WTC11 (cell line): ENCODE results near the gene CFAP221. TPM values are rescaled to one million over a fixed set of nuclear protein-coding genes. Genes with fewer than 3 reads are reported as not detected.

Experiments used
- ATAC-seq: fragments of 200-7000 bp; cut with Tn5 transposase; 2 replicates; pipeline ENCODE4 v1.10.0; 2021; ENCODE audit warnings: mild to moderate bottlenecking, moderate library complexity
- CTCF ChIA-PET: fragments of 300-600 bp; sonication (Branson Sonifier 250); formaldehyde crosslinking; loops from one replicate; lab custom pipeline; 2021; ENCODE audit warnings: antibody characterized with exemption; lab: Charles Lee
- POLR2A ChIA-PET: fragments of 350-600 bp; sonication (Branson Sonifier 250); formaldehyde crosslinking; loops from one replicate; lab custom pipeline; 2021; ENCODE audit warnings: antibody characterized with exemption; lab: Charles Lee
- DNase-seq: peaks from one replicate; pipeline ENCODE4 v3.0.0; 2021; ENCODE audit warnings: low spot score
- H3K27ac Mint-ChIP-seq: 2 replicates; pipeline ENCODE4 v1.8.0; 2021; ENCODE audit warnings: mixed read lengths
- H3K27me3 Mint-ChIP-seq: 2 replicates; pipeline ENCODE4 v1.8.0; 2021; ENCODE audit warnings: low read depth, mild to moderate bottlenecking, moderate library complexity, mixed read lengths
- H3K36me3 Mint-ChIP-seq: 2 replicates; pipeline ENCODE4 v1.8.0; 2021; ENCODE audit warnings: mixed read lengths
- H3K4me1 Mint-ChIP-seq: 2 replicates; pipeline ENCODE4 v1.8.0; 2022; ENCODE audit warnings: mixed read lengths
- H3K4me3 Mint-ChIP-seq: 2 replicates; pipeline ENCODE4 v1.8.0; 2021; ENCODE audit warnings: mild to moderate bottlenecking, moderate library complexity, mixed read lengths
- H3K9me3 Mint-ChIP-seq: 2 replicates; pipeline ENCODE4 v1.8.0; 2021; ENCODE audit warnings: mixed read lengths
- ATF2 ChIP-seq: sonication (generic); formaldehyde crosslinking; IDR thresholded peaks from 2 replicates; pipeline ENCODE4 v1.8.1; 2022; ENCODE audit warnings: low read depth, missing genetic modification reagents, borderline replicate concordance
- ATF3 ChIP-seq: sonication (generic); formaldehyde crosslinking; conservative IDR thresholded peaks from 2 replicates; pipeline ENCODE4 v1.8.1; 2022; ENCODE audit warnings: mild to moderate bottlenecking, missing genetic modification reagents
- EMX1 ChIP-seq: fragments of 250-450 bp; sonication (Bioruptor Pico); IDR thresholded peaks from 2 replicates; pipeline ENCODE4 v1.8.0; 2021; ENCODE audit warnings: mild to moderate bottlenecking
- FOXJ3 ChIP-seq: sonication (generic); formaldehyde crosslinking; IDR thresholded peaks from 2 replicates; pipeline ENCODE4 v1.9.0; 2021; ENCODE audit warnings: missing genetic modification reagents, mild to moderate bottlenecking, borderline replicate concordance
- FOXK1 ChIP-seq: sonication (generic); formaldehyde crosslinking; IDR thresholded peaks from 2 replicates; pipeline ENCODE4 v1.8.0; 2022; ENCODE audit warnings: mild to moderate bottlenecking, moderate library complexity, missing genetic modification reagents
- FOXP4 ChIP-seq: sonication (generic); formaldehyde crosslinking; IDR thresholded peaks from 2 replicates; pipeline ENCODE4 v1.8.0; 2022; ENCODE audit warnings: mild to moderate bottlenecking, missing genetic modification reagents
- GRHL2 ChIP-seq: fragments of 250-450 bp; sonication (Bioruptor Pico); IDR thresholded peaks from 2 replicates; pipeline ENCODE4 v1.8.0; 2022; ENCODE audit warnings: mild to moderate bottlenecking, moderate library complexity; ENCODE audit not compliant: insufficient replicate concordance, severe bottlenecking
- GTF2I ChIP-seq: fragments of 250-450 bp; sonication (Bioruptor Pico); conservative IDR thresholded peaks from 2 replicates; pipeline ENCODE4 v1.4.0; 2021; ENCODE audit warnings: mild to moderate bottlenecking
- IRF2 ChIP-seq: sonication (generic); formaldehyde crosslinking; IDR thresholded peaks from 2 replicates; pipeline ENCODE4 v1.8.0; 2022; ENCODE audit warnings: low read depth, missing genetic modification reagents, borderline replicate concordance
- MAX ChIP-seq: sonication (generic); formaldehyde crosslinking; IDR thresholded peaks from 2 replicates; pipeline ENCODE4 v1.8.0; 2022; ENCODE audit warnings: mild to moderate bottlenecking, missing genetic modification reagents
- MYBL2 ChIP-seq: sonication (generic); formaldehyde crosslinking; IDR thresholded peaks from 2 replicates; pipeline ENCODE4 v1.8.1; 2023; ENCODE audit warnings: mild to moderate bottlenecking, moderate library complexity, missing genetic modification reagents
- PRRX2 ChIP-seq: fragments of 250-450 bp; sonication (Bioruptor Pico); IDR thresholded peaks from 2 replicates; pipeline ENCODE4 v1.8.0; 2021; ENCODE audit warnings: mild to moderate bottlenecking
- RELA ChIP-seq: sonication (generic); formaldehyde crosslinking; IDR thresholded peaks from 2 replicates; pipeline ENCODE4 v1.8.1; 2022; ENCODE audit warnings: missing genetic modification reagents, mild to moderate bottlenecking, borderline replicate concordance
- RORB ChIP-seq: fragments of 250-450 bp; sonication (Bioruptor Pico); IDR thresholded peaks from 2 replicates; pipeline ENCODE4 v1.9.0; 2021; ENCODE audit warnings: mild to moderate bottlenecking
- SOX15 ChIP-seq: fragments of 250-450 bp; sonication (Bioruptor Pico); IDR thresholded peaks from 2 replicates; pipeline ENCODE4 v1.9.0; 2021; ENCODE audit warnings: mild to moderate bottlenecking
- TCF7 ChIP-seq: sonication (generic); formaldehyde crosslinking; IDR thresholded peaks from 2 replicates; pipeline ENCODE4 v1.8.0; 2022; ENCODE audit warnings: mild to moderate bottlenecking, low read depth, missing genetic modification reagents, moderate library complexity
- USF1 ChIP-seq: sonication (generic); formaldehyde crosslinking; IDR thresholded peaks from 2 replicates; pipeline ENCODE4 v1.8.0; 2022; ENCODE audit warnings: mild to moderate bottlenecking, missing genetic modification reagents
- ZNF138 ChIP-seq: sonication (generic); formaldehyde crosslinking; conservative IDR thresholded peaks from 2 replicates; pipeline ENCODE4 v1.8.1; 2022; ENCODE audit warnings: mild to moderate bottlenecking, moderate library complexity, missing genetic modification reagents
- ZNF425 ChIP-seq: fragments of 250-450 bp; sonication (Bioruptor Pico); conservative IDR thresholded peaks from 2 replicates; pipeline ENCODE4 v1.9.0; 2021; ENCODE audit warnings: mild to moderate bottlenecking
- ZNF671 ChIP-seq: fragments of 250-450 bp; sonication (Bioruptor Pico); IDR thresholded peaks from 2 replicates; pipeline ENCODE4 v1.8.0; 2021; ENCODE audit warnings: mild to moderate bottlenecking
- total RNA-seq: library from RNA; stranded (reverse); gene quantifications from 3 replicates; pipeline ENCODE4 v1.2.3, GENCODE V29; 2021
- TF ChIP-seq, protein P1 (sequence below): sonication (generic); formaldehyde crosslinking; IDR thresholded peaks from 2 replicates; pipeline ENCODE4 v1.8.1; 2022; ENCODE audit warnings: mild to moderate bottlenecking, moderate library complexity, missing genetic modification reagents
- TF ChIP-seq, protein P2 (sequence below): sonication (generic); formaldehyde crosslinking; IDR thresholded peaks from 2 replicates; pipeline ENCODE4 v1.8.1; 2023; ENCODE audit warnings: mild to moderate bottlenecking, missing genetic modification reagents
- TF ChIP-seq, protein P3 (sequence below): sonication (generic); formaldehyde crosslinking; IDR thresholded peaks from 2 replicates; pipeline ENCODE4 v1.8.1; 2023; ENCODE audit warnings: mild to moderate bottlenecking, missing genetic modification reagents
- TF ChIP-seq, protein P4 (sequence below): fragments of 250-450 bp; sonication (Bioruptor Pico); IDR thresholded peaks from 2 replicates; pipeline ENCODE4 v1.9.0; 2021; ENCODE audit warnings: moderate library complexity, mild to moderate bottlenecking, inconsistent platforms, borderline replicate concordance

CFAP221 gene
- total RNA-seq, 1 experiment from 2014 or later: 0.35 TPM

GRCh38 chr2:119495948-119496347 lies 48.3 kb upstream of the CFAP221 start:
- CTCF ChIA-PET: interaction anchor here (0.8 to 4.0 kb wide), 3 partner anchors 20 to 64 kb away, joined by 3 to 37 read pairs (median 19); partner anchors contain the start of gene TMEM37
- Mint-ChIP-seq H3K27ac (no peak overlapping the region), H3K36me3 (peaks cover 13% of the 10 kb centered on the region), H3K9me3 (peaks cover 36% of the 10 kb centered on the region), H3K4me1 (peaks cover 9% of the 10 kb centered on the region), H3K4me3 (no peak overlapping the region)
- ATAC-seq: no peak
- TF ChIP-seq ATF3 (CRISPR knock-in tag) (no peak), ZNF425 (CRISPR knock-in tag) (no peak), TCF7 (CRISPR knock-in tag) (no peak), GRHL2 (CRISPR knock-in tag) (no peak), EMX1 (CRISPR knock-in tag) (no peak), USF1 (CRISPR knock-in tag) (no peak), SOX15 (CRISPR knock-in tag) (no peak), ZNF671 (CRISPR knock-in tag) (no peak), FOXK1 (CRISPR knock-in tag) (no peak), RORB (CRISPR knock-in tag) (no peak), ATF2 (CRISPR knock-in tag) (no peak), GTF2I (CRISPR knock-in tag) (no peak), ZNF138 (no peak)
- TF ChIP-seq, protein P1, sequence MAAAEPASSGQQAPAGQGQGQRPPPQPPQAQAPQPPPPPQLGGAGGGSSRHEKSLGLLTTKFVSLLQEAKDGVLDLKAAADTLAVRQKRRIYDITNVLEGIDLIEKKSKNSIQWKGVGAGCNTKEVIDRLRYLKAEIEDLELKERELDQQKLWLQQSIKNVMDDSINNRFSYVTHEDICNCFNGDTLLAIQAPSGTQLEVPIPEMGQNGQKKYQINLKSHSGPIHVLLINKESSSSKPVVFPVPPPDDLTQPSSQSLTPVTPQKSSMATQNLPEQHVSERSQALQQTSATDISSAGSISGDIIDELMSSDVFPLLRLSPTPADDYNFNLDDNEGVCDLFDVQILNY: no peak
- TF ChIP-seq, protein P2, sequence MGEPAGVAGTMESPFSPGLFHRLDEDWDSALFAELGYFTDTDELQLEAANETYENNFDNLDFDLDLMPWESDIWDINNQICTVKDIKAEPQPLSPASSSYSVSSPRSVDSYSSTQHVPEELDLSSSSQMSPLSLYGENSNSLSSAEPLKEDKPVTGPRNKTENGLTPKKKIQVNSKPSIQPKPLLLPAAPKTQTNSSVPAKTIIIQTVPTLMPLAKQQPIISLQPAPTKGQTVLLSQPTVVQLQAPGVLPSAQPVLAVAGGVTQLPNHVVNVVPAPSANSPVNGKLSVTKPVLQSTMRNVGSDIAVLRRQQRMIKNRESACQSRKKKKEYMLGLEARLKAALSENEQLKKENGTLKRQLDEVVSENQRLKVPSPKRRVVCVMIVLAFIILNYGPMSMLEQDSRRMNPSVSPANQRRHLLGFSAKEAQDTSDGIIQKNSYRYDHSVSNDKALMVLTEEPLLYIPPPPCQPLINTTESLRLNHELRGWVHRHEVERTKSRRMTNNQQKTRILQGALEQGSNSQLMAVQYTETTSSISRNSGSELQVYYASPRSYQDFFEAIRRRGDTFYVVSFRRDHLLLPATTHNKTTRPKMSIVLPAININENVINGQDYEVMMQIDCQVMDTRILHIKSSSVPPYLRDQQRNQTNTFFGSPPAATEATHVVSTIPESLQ (CRISPR knock-in tag): no peak
- TF ChIP-seq, all 79 proteins: peak for 0
- POLR2A ChIA-PET: no interaction called here
- DNase-seq: no peak
- H3K27me3 Mint-ChIP-seq: peaks cover 13% of the 10 kb centered on the region

DNA sequence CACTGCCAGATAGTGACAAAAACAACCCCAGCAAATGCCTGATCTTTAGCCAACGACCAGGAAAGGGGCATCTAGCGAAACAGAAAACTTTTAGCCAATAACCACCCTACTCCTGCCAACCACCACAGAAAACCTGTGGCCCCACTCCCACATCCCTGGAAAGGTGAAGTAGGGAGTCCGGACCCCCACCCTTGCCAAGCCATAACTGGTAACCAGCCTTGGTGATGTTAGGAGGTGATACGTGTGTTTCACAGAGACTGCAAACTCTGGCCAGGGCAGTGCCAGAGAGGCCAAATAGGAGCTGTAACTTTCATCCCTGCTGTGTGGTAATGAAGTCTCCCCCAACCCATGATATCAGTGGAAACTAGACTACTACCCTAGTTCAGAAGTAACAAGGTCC lies 47.6 kb upstream of the CFAP221 start:
- Mint-ChIP-seq H3K27me3 (peaks cover 13% of the 10 kb centered on the region), H3K4me3 (no peak overlapping the region), H3K36me3 (peaks cover 13% of the 10 kb centered on the region), H3K4me1 (peaks cover 9% of the 10 kb centered on the region), H3K27ac (no peak overlapping the region), H3K9me3 (peaks cover 42% of the 10 kb centered on the region)
- ATAC-seq: no peak
- CTCF ChIA-PET: interaction anchor here (1.0 to 4.0 kb wide), 2 partner anchors 21 kb away, joined by 3 to 37 read pairs; no protein-coding TSS in a partner anchor
- no peak for DNase-seq
- POLR2A ChIA-PET: no interaction called here
- no peak for TF ChIP-seq FOXP4 (CRISPR knock-in tag)
- TF ChIP-seq, protein P3, sequence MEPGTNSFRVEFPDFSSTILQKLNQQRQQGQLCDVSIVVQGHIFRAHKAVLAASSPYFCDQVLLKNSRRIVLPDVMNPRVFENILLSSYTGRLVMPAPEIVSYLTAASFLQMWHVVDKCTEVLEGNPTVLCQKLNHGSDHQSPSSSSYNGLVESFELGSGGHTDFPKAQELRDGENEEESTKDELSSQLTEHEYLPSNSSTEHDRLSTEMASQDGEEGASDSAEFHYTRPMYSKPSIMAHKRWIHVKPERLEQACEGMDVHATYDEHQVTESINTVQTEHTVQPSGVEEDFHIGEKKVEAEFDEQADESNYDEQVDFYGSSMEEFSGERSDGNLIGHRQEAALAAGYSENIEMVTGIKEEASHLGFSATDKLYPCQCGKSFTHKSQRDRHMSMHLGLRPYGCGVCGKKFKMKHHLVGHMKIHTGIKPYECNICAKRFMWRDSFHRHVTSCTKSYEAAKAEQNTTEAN (CRISPR knock-in tag): no peak
- TF ChIP-seq MYBL2 (CRISPR knock-in tag): no peak
- no peak for TF ChIP-seq PRRX2 (CRISPR knock-in tag)
- TF ChIP-seq MAX: no peak
- TF ChIP-seq IRF2 (CRISPR knock-in tag): no peak
- no peak for TF ChIP-seq RELA
- no peak for TF ChIP-seq FOXJ3
- TF ChIP-seq EMX1 (CRISPR knock-in tag): no peak
- TF ChIP-seq, protein P4, sequence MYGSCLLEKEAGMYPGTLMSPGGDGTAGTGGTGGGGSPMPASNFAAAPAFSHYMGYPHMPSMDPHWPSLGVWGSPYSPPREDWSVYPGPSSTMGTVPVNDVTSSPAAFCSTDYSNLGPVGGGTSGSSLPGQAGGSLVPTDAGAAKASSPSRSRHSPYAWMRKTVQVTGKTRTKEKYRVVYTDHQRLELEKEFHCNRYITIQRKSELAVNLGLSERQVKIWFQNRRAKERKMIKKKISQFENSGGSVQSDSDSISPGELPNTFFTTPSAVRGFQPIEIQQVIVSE (CRISPR knock-in tag): no peak
